ENCODE data around the gene KRTAP10-3.
"Not testable (repeated sequence)": the region's sequence is repeated elsewhere in the genome, so short reads cannot be mapped to it uniquely, and the experiment has no call there.

Gene KRTAP10-3

GRCh38 chr21:44566403-44566802 is 7.8 kb upstream of the KRTAP10-3 start:
- H3K4me3 ChIP-seq (ENCODE audit: low read depth, low read length), result no peak overlapping the region
- no peak for TF ChIP-seq CTCF (IDR thresholded peaks at IDR 0.05; ENCODE audit: low read depth, low read length)

GRCh38 chr21:44564886-44565598 is 6.4 kb upstream of the KRTAP10-3 start:
- TF ChIP-seq CTCF (IDR thresholded peaks at IDR 0.05; ENCODE audit: low read depth, low read length), result no peak
- no peak overlapping the region for H3K4me3 ChIP-seq (ENCODE audit: low read depth, low read length)

GRCh38 chr21:44564099-44564498 is 5.5 kb upstream of the KRTAP10-3 start:
- no peak for TF ChIP-seq CTCF (IDR thresholded peaks at IDR 0.05; ENCODE audit: low read depth, low read length)
- no peak overlapping the region for H3K4me3 ChIP-seq (ENCODE audit: low read depth, low read length)

- H3K4me3 ChIP-seq (ENCODE audit: low read depth, low read length), result not testable (repeated sequence)
Observed at GRCh38 chr21:44558329-44558675, 293 bp downstream of the KRTAP10-3 start.

- no peak for TF ChIP-seq CTCF (IDR thresholded peaks at IDR 0.05; ENCODE audit: low read depth, low read length)
- no peak overlapping the region for H3K4me3 ChIP-seq (ENCODE audit: low read depth, low read length)
Observed at GRCh38 chr21:44557491-44558328, 885 bp downstream of the KRTAP10-3 start.

- H3K4me3 ChIP-seq (ENCODE audit: low read depth, low read length), result no peak overlapping the region
- no peak for TF ChIP-seq CTCF (IDR thresholded peaks at IDR 0.05; ENCODE audit: low read depth, low read length)
Observed at GRCh38 chr21:44556879-44557278, 1.7 kb downstream of the KRTAP10-3 start.

DNA sequence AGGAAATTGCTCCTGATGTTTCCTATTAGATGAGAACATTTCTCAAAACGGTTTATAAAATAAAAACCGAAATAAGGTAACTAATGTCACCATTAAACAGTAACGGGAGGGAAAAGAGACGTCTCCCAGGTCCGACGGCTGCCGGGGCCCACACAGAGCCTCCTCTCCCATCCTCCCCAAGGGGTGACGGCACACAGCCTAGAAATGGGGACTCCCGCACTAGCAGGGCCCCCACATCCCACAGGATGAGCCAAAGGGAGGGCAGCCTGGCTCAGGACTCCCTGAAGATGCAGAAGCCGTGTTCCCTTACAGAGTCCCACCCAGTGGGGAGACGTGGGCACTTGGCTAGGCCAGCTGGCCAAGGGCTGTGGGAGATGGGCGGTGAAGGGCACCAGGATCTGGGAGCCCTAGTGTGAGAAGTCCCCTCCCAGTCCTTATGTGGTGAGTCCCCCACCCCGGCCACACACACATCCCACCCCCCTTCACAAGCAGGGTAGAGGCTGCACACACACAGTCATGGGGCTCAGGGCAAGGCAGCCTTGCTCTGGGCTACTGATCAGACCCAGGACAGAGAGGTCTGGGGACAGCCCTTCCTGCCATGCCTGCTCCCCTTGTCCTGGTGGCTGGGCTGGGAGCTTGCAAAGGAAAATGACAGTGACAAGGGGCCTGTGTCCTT is 3.3 kb downstream of the KRTAP10-3 start:
- no peak overlapping the region for H3K4me3 ChIP-seq (ENCODE audit: low read depth, low read length)
- TF ChIP-seq CTCF (IDR thresholded peaks at IDR 0.05; ENCODE audit: low read depth, low read length), result no peak
